Fibroblast of pulmonary artery (primary cell): Measurements from ENCODE around the gene TXNRD3.

Source experiments
- DNase-seq: peaks from one replicate; pipeline ENCODE4 v3.0.0-alpha.2; 2010; ENCODE audit warnings: low read depth
- H3K4me3 ChIP-seq: replicated peaks from 2 replicates; pipeline ENCODE4 v1.5.1; 2011; ENCODE audit warnings: low read depth, mild to moderate bottlenecking, control low read depth, low read length, moderate library complexity
- TF ChIP-seq, protein P1 (sequence below): IDR thresholded peaks from 2 replicates; pipeline ENCODE4 v1.5.1; 2011; ENCODE audit warnings: mild to moderate bottlenecking, control low read depth, low read length, inconsistent platforms; ENCODE audit errors: missing control alignments

The TXNRD3 gene

GRCh38 chr3:126562737-126563276 lies 92.1 kb downstream of the TXNRD3 start:
- TF ChIP-seq, protein P1, sequence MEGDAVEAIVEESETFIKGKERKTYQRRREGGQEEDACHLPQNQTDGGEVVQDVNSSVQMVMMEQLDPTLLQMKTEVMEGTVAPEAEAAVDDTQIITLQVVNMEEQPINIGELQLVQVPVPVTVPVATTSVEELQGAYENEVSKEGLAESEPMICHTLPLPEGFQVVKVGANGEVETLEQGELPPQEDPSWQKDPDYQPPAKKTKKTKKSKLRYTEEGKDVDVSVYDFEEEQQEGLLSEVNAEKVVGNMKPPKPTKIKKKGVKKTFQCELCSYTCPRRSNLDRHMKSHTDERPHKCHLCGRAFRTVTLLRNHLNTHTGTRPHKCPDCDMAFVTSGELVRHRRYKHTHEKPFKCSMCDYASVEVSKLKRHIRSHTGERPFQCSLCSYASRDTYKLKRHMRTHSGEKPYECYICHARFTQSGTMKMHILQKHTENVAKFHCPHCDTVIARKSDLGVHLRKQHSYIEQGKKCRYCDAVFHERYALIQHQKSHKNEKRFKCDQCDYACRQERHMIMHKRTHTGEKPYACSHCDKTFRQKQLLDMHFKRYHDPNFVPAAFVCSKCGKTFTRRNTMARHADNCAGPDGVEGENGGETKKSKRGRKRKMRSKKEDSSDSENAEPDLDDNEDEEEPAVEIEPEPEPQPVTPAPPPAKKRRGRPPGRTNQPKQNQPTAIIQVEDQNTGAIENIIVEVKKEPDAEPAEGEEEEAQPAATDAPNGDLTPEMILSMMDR, result no peak
- no peak for DNase-seq
- no peak overlapping the region for H3K4me3 ChIP-seq

- TF ChIP-seq, protein P1, result no peak
- DNase-seq, result no peak
- no peak within 1 kb of the TSS for H3K4me3 ChIP-seq
Measured at GRCh38 chr3:126558336-126559071, 96.4 kb downstream of the TXNRD3 start, which contains the start of gene C3orf22. Gene C3orf22, minus strand, starts transcription at chr3:126558932. Its CDS starts 5,542 bp downstream, at chr3:126553390.

- no peak for DNase-seq
Measured at GRCh38 chr3:126557761-126558160, 97.2 kb downstream of the TXNRD3 start.

DNA sequence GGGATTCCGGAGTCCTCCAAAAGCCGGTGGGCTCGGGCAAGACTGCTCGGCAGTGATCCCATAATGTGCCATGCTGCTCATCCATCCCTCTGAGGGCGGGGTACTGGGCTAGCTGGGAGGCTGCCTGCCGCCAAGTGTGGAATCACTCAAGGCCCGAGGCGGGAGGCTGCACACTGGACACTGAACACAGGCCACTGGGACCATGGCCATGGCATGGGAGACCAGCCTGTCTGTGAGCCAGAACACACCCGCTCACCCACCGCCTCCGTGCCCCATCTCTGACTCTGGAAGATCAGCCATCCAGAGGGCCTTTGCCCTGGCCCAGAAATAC lies 97.5 kb downstream of the TXNRD3 start:
- DNase-seq, result no peak
- H3K4me3 ChIP-seq, result no peak overlapping the region
- TF ChIP-seq, protein P1, result no peak

More at GRCh38 chr3:126557761-126558160, 97.2 kb downstream of the TXNRD3 start:
- TF ChIP-seq, protein P1, result no peak
- no peak overlapping the region for H3K4me3 ChIP-seq
